A673 (cell line): ENCODE results near the gene USP22. TPM values are rescaled to one million over a fixed set of nuclear protein-coding genes. Genes with fewer than 3 reads are reported as not detected.
A peak's percentile ranks its signal among the peaks of the same experiment; 100 is the strongest.

Source experiments
- BruUV-seq: library from RNA; stranded (reverse); fragments of 400-500 nt; replicated peaks from 2 replicates; lab custom pipeline; 2021; lab: Mats Ljungman, UMichigan
- CTCF ChIA-PET: fragments of 300-600 bp; sonication (Branson Sonifier 250); formaldehyde crosslinking; loops from one replicate; lab custom pipeline; 2022; ENCODE audit warnings: antibody characterized with exemption; lab: Charles Lee
- POLR2A ChIA-PET: fragments of 300-600 bp; sonication (Branson Sonifier 250); formaldehyde crosslinking; loops from one replicate; lab custom pipeline; 2022; ENCODE audit warnings: antibody characterized with exemption; ENCODE audit not compliant: low non-redundant PET; lab: Charles Lee
- DNase-seq: peaks from one replicate; pipeline ENCODE4 v3.0.0-alpha.2; 2015; ENCODE audit warnings: low spot score
- H3K27ac ChIP-seq: fragments of 200-600 bp; sonication (generic); 2 replicates; pipeline ENCODE4 v1.5.1; 2016; ENCODE audit warnings: mixed run types, low read depth, mild to moderate bottlenecking, mixed read lengths, antibody characterized with exemption, low read length; ENCODE audit not compliant: poor library complexity, severe bottlenecking
- H3K27me3 ChIP-seq: fragments of 200-600 bp; sonication (generic); replicated peaks from 2 replicates; pipeline ENCODE4 v1.6.1; 2017; ENCODE audit warnings: mixed run types, low read depth, mild to moderate bottlenecking, mixed read lengths, antibody characterized with exemption, low read length; ENCODE audit not compliant: insufficient read depth, poor library complexity
- H3K36me3 ChIP-seq: fragments of 200-600 bp; sonication (generic); 2 replicates; pipeline ENCODE4 v1.6.1; 2016; ENCODE audit warnings: mixed run types, mild to moderate bottlenecking, mixed read lengths, antibody characterized with exemption, low read length; ENCODE audit not compliant: insufficient read depth, poor library complexity, severe bottlenecking
- H3K4me1 ChIP-seq: fragments of 200-600 bp; sonication (generic); 2 replicates; pipeline ENCODE4 v1.6.1; 2017; ENCODE audit warnings: mixed run types, mild to moderate bottlenecking, mixed read lengths, antibody characterized with exemption, low read length; ENCODE audit not compliant: insufficient read depth, poor library complexity, severe bottlenecking
- H3K4me3 ChIP-seq: fragments of 200-600 bp; sonication (generic); 2 replicates; pipeline ENCODE4 v1.5.1; 2016; ENCODE audit warnings: low read depth, mixed run types, mild to moderate bottlenecking, mixed read lengths, low read length; ENCODE audit not compliant: poor library complexity, severe bottlenecking
- H3K9me3 ChIP-seq: fragments of 200-600 bp; sonication (generic); 2 replicates; pipeline ENCODE4 v1.6.1; 2016; ENCODE audit warnings: mixed run types, low read depth, mild to moderate bottlenecking, mixed read lengths, antibody characterized with exemption, low read length; ENCODE audit not compliant: poor library complexity, severe bottlenecking
- CTCF ChIP-seq: fragments of 300-800, 200-600 bp; sonication (generic); conservative IDR thresholded peaks from 2 replicates; pipeline ENCODE4 v1.5.1; 2017; ENCODE audit warnings: low read depth, mild to moderate bottlenecking, antibody characterized with exemption, low read length, moderate library complexity, mixed read lengths
- EZH2 ChIP-seq: fragments of 200-600 bp; sonication (generic); IDR thresholded peaks from 2 replicates; pipeline ENCODE4 v1.6.1; 2017; ENCODE audit warnings: borderline replicate concordance, low read depth, mild to moderate bottlenecking, mixed read lengths, antibody characterized with exemption, low read length; ENCODE audit not compliant: poor library complexity, severe bottlenecking
- intact Hi-C: fragments of 100-400 bp; cut with micrococcal nuclease; formaldehyde crosslinking; loops from one replicate; pipeline ENCODE4 v1.10.0; 2022; ENCODE audit not compliant: unreplicated experiment
- total RNA-seq: library from RNA; stranded (reverse); gene quantifications from 2 replicates; pipeline ENCODE4 v1.2.3, GENCODE V29; 2021

The USP22 gene
- total RNA-seq, 1 experiment from 2014 or later = 288 TPM

- POLR2A ChIA-PET = no interaction called here
- intact Hi-C loops = loop anchor here (2.0 to 10.0 kb wide), 4 partner anchors 86 to 192 kb away; no protein-coding TSS in a partner anchor
- CTCF ChIA-PET = interaction anchor here (0.5 to 1.5 kb wide), 15 partner anchors 8 to 1154 kb away, joined by 3 to 12 read pairs (median 4); partner anchors contain the start of gene USP22
- H3K27ac ChIP-seq = no peak overlapping the region
- no peaks in the 10 kb centered on the region for H3K4me1 ChIP-seq
- H3K4me3 ChIP-seq = no peak overlapping the region
- no peak for TF ChIP-seq EZH2
- peak; percentile 98 for TF ChIP-seq CTCF
- H3K9me3 ChIP-seq = no peaks in the 10 kb centered on the region
- no TSS peak for BruUV-seq
- no peaks in the 10 kb centered on the region for H3K27me3 ChIP-seq
- peak; percentile 84 for DNase-seq
- no peaks in the 10 kb centered on the region for H3K36me3 ChIP-seq
Observed at GRCh38 chr17:20992987-20993862, 49.6 kb downstream of the USP22 start.

GRCh38 chr17:20992416-20992815 is 50.4 kb downstream of the USP22 start:
- Histone ChIP-seq H3K27ac (no peak overlapping the region), H3K27me3 (no peaks in the 10 kb centered on the region), H3K4me1 (no peaks in the 10 kb centered on the region), H3K9me3 (no peaks in the 10 kb centered on the region), H3K36me3 (no peaks in the 10 kb centered on the region), H3K4me3 (no peak overlapping the region)
- ChIA-PET CTCF (interaction anchor here (0.5 to 1.5 kb wide), 7 partner anchors 141 to 1154 kb away, joined by 3 to 12 read pairs (median 7); no protein-coding TSS in a partner anchor), POLR2A (no interaction called here)
- no TSS peak for BruUV-seq
- intact Hi-C loops = loop anchor here (2.0 to 10.0 kb wide), 4 partner anchors 85 to 192 kb away; no protein-coding TSS in a partner anchor
- DNase-seq = no peak
- TF ChIP-seq EZH2 = no peak
- TF ChIP-seq CTCF = no peak

- no peak for DNase-seq
- BruUV-seq = no TSS peak
- Histone ChIP-seq H3K4me3 (no peak overlapping the region), H3K27me3 (no peaks in the 10 kb centered on the region), H3K4me1 (no peaks in the 10 kb centered on the region), H3K9me3 (no peaks in the 10 kb centered on the region), H3K27ac (no peak overlapping the region), H3K36me3 (no peaks in the 10 kb centered on the region)
- intact Hi-C loops = loop anchor here (2.0 to 10.0 kb wide), 4 partner anchors 84 to 191 kb away; no protein-coding TSS in a partner anchor
- POLR2A ChIA-PET = no interaction called here
- TF ChIP-seq EZH2 (no peak), CTCF (no peak)
- CTCF ChIA-PET = no interaction called here
Observed at GRCh38 chr17:20991276-20992037, 51.4 kb downstream of the USP22 start.
